Spleen (tissue), 11 donors: ENCODE results near the gene CDH13. TPM values are rescaled to one million over a fixed set of nuclear protein-coding genes. Genes with fewer than 3 reads are reported as not detected.

Experiments
- DNase-seq: peaks from one replicate; pipeline ENCODE4 v3.0.0-alpha.2; 2020
- H3K27ac ChIP-seq, 8 donors: fragments of 200-600 bp; sonication (generic) in 7 of 8; 1 replicate in 4 of 8; 2 replicates in 4 of 8; pipeline versions ENCODE4 v1.5.0 to v1.8.0; 2016 to 2021; ENCODE audit warnings: inconsistent platforms in 4 of 8, mild to moderate bottlenecking in 4 of 8, moderate library complexity in 1 of 8
- H3K27me3 ChIP-seq, 7 donors: fragments of 200-600 bp; sonication (generic) in 6 of 7; replicated peaks in 1 of 7; 1 replicate in 4 of 7; 2 replicates in 3 of 7; pipeline versions ENCODE4 v1.5.0 to v1.8.0; 2016 to 2021; ENCODE audit warnings: inconsistent platforms in 3 of 7, mild to moderate bottlenecking in 1 of 7
- H3K36me3 ChIP-seq, 6 donors: fragments of 200-600 bp; sonication (generic) in 5 of 6; 1 replicate in 4 of 6; 2 replicates in 2 of 6; pipeline versions ENCODE4 v1.5.0 to v1.8.0; 2016 to 2021; ENCODE audit warnings: inconsistent platforms in 2 of 6
- H3K4me1 ChIP-seq, 6 donors: fragments of 200-600 bp; sonication (generic) in 5 of 6; 1 replicate in 3 of 6; 2 replicates in 3 of 6; pipeline versions ENCODE4 v1.5.0 to v1.8.0; 2016 to 2021; ENCODE audit warnings: inconsistent platforms in 3 of 6
- H3K4me3 ChIP-seq, 8 donors: fragments of 200-600 bp; sonication (generic) in 7 of 8; 1 replicate in 4 of 8; 2 replicates in 4 of 8; pipeline versions ENCODE4 v1.5.0 to v1.8.0; 2016 to 2021; ENCODE audit warnings: inconsistent platforms in 4 of 8, mild to moderate bottlenecking in 4 of 8, moderate library complexity in 2 of 8
- H3K9me3 ChIP-seq, 8 donors: fragments of 200-600 bp; sonication (generic) in 7 of 8; 1 replicate in 4 of 8; 2 replicates in 4 of 8; pipeline versions ENCODE4 v1.5.0 to v1.8.0; 2016 to 2021; ENCODE audit warnings: inconsistent platforms in 4 of 8
- POLR2A ChIP-seq, 3 donors: fragments of 450-650 bp; IDR thresholded peaks; one replicate each; pipeline ENCODE4 v1.5.1; 2017; ENCODE audit warnings: antibody characterized with exemption in 3 of 3, mild to moderate bottlenecking in 1 of 3
- POLR2AphosphoS5 ChIP-seq, 3 donors: sonication (generic); formaldehyde crosslinking; IDR thresholded peaks; one replicate each; pipeline ENCODE4 v1.5.1; 2017; ENCODE audit warnings: antibody characterized with exemption in 3 of 3
- WGBS, 5 donors: extraction: QIAGEN DNeasy Blood & Tissue Kit in 3 of 5; methylation state at CpG; one replicate each; pipeline versions ENCODE4 v1.1.5 to v1.1.7; 2013 to 2018; 5-methylcytosine and 5-hydroxymethylcytosine counted together
- intact Hi-C: fragments of 100-400 bp; cut with DNase I; formaldehyde crosslinking; loops from one replicate; pipeline ENCODE4 v1.15.0; 2023; ENCODE audit warnings: low total_unique reads
- polyA plus RNA-seq, 3 donors: library from polyadenylated mRNA; stranded (reverse); fragments of 200-250 nt; gene quantifications; one replicate each; pipeline ENCODE4 v1.2.1, GENCODE V29; 2013
- total RNA-seq, 7 donors: library from RNA; depleted of rRNA in 3 of 7; stranded (reverse); fragments of >200 nt in 3 of 7; fragmentation: NEBNext Ultra II Directional in 4 of 7; extraction: Animal tissue kit (Norgen Biotek cat#: 25700) in 4 of 7; gene quantifications; one replicate each; pipeline versions ENCODE4 v1.1.0 to v1.2.1, GENCODE V29; 2016 to 2021
- TF ChIP-seq, protein P1 (sequence below), 11 experiments: fragments of 200-600 bp in 7 of 11; fragments of 450-650 bp in 4 of 11; sonication (generic) in 4 of 11; IDR thresholded peaks in 8 of 11; conservative IDR thresholded peaks in 3 of 11; 1 replicate in 7 of 11; 2 replicates in 4 of 11; pipeline versions ENCODE4 v1.4.0 to v1.8.0; 2016 to 2021; ENCODE audit warnings: antibody characterized with exemption in 11 of 11, inconsistent platforms in 4 of 11, mild to moderate bottlenecking in 1 of 11
- donor health status: healthy with polysubstance abuse.
- donor health status: DM: no; HTN: no; CAD: no; lungs with moderate emphysema.
- donor health status: DM: no; HTN: no; CAD: no.
- donor health status: Bipolar disorder and iron deficiency.
- donor health status: healthy.
- donor health status: DM: no; HTN: no; CAD: no.
- donor health status: DM: yes; HTN: yes; CAD: no.

The CDH13 gene
- total and polyA plus RNA-seq, 10 donors = 0.13 to 4.6 (median 1.1) TPM

GRCh38 chr16:82793528-82794245 is 166.9 kb downstream of the CDH13 start:
- H3K9me3 ChIP-seq = peaks cover 0 to 3% (median 0%) of the 10 kb centered on the region in 8 donors
- no peaks in the 10 kb centered on the region for H3K27me3 ChIP-seq
- H3K4me3 ChIP-seq = no peak overlapping the region
- intact Hi-C loops = no loop called here
- no peaks in the 10 kb centered on the region for H3K4me1 ChIP-seq
- no peak for DNase-seq
- no peak overlapping the region for H3K27ac ChIP-seq
- no peak for TF ChIP-seq POLR2AphosphoS5 (IDR thresholded peaks at IDR 0.05)
- no peak for TF ChIP-seq POLR2A (IDR thresholded peaks at IDR 0.05)
- TF ChIP-seq, protein P1, sequence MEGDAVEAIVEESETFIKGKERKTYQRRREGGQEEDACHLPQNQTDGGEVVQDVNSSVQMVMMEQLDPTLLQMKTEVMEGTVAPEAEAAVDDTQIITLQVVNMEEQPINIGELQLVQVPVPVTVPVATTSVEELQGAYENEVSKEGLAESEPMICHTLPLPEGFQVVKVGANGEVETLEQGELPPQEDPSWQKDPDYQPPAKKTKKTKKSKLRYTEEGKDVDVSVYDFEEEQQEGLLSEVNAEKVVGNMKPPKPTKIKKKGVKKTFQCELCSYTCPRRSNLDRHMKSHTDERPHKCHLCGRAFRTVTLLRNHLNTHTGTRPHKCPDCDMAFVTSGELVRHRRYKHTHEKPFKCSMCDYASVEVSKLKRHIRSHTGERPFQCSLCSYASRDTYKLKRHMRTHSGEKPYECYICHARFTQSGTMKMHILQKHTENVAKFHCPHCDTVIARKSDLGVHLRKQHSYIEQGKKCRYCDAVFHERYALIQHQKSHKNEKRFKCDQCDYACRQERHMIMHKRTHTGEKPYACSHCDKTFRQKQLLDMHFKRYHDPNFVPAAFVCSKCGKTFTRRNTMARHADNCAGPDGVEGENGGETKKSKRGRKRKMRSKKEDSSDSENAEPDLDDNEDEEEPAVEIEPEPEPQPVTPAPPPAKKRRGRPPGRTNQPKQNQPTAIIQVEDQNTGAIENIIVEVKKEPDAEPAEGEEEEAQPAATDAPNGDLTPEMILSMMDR (IDR thresholded peaks at IDR 0.05 in 8 of 11, conservative IDR thresholded peaks at IDR 0.05 in 3 of 11) = no peak
- H3K36me3 ChIP-seq = no peaks in the 10 kb centered on the region
- 71 to 89% (median 82%) methylated on average over 10 of the region's 10 CpGs for WGBS, 5 donors

GRCh38 chr16:82796047-82796446 is 169.3 kb downstream of the CDH13 start:
- TF ChIP-seq POLR2AphosphoS5 (IDR thresholded peaks at IDR 0.05) = no peak
- TF ChIP-seq, protein P1 (IDR thresholded peaks at IDR 0.05 in 8 of 11, conservative IDR thresholded peaks at IDR 0.05 in 3 of 11) = peak in 3 of 11 experiments; percentile 10 to 32 (median 12)
- TF ChIP-seq POLR2A (IDR thresholded peaks at IDR 0.05) = no peak
- H3K4me3 ChIP-seq = no peak overlapping the region
- H3K4me1 ChIP-seq = no peaks in the 10 kb centered on the region
- no peak overlapping the region for H3K27ac ChIP-seq
- intact Hi-C loops = no loop called here
- peaks cover 0 to 3% (median 0%) of the 10 kb centered on the region in 8 donors for H3K9me3 ChIP-seq
- H3K27me3 ChIP-seq = peaks cover 0 to 4% (median 0%) of the 10 kb centered on the region in 7 donors
- no peak for DNase-seq
- no peaks in the 10 kb centered on the region for H3K36me3 ChIP-seq
- 64 to 75% (median 71%) methylated on average over 3 of the region's 3 CpGs for WGBS, 5 donors

DNA sequence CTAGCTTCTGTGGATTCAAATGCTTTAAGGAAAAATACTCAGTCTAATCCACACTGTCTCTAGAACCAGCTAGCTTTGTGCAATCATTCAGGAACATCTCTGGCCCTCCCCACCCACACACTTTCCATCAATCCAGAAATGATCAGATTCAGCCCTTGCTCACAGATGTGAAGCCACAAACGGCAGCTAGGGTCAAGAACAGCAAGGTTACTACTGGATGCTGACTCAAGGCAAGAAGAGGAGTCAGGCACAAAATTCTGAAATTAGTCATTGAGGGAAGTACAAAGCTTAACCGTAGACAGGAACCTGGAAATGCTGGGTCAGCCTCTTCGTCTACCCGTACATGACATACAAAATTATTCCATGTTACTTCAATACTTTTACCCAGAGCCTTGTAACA is 174.6 kb downstream of the CDH13 start:
- Histone ChIP-seq H3K36me3 (no peaks in the 10 kb centered on the region), H3K4me3 (no peak overlapping the region), H3K27me3 (peaks cover 0 to 4% (median 0%) of the 10 kb centered on the region in 7 donors), H3K4me1 (no peaks in the 10 kb centered on the region), H3K9me3 (no peaks in the 10 kb centered on the region), H3K27ac (no peak overlapping the region)
- WGBS, 5 donors = 48 to 76% (median 66%) methylated on average over 4 of the region's 4 CpGs
- no peak for DNase-seq
- TF ChIP-seq POLR2A (IDR thresholded peaks at IDR 0.05) = no peak
- TF ChIP-seq, protein P1 (IDR thresholded peaks at IDR 0.05 in 8 of 11, conservative IDR thresholded peaks at IDR 0.05 in 3 of 11) = no peak
- no peak for TF ChIP-seq POLR2AphosphoS5 (IDR thresholded peaks at IDR 0.05)
- intact Hi-C loops = no loop called here

GRCh38 chr16:82805866-82806265 is 179.1 kb downstream of the CDH13 start:
- Histone ChIP-seq H3K27me3 (peaks cover 0 to 11% (median 0%) of the 10 kb centered on the region in 7 donors), H3K27ac (no peak overlapping the region), H3K9me3 (no peaks in the 10 kb centered on the region), H3K36me3 (no peaks in the 10 kb centered on the region), H3K4me1 (no peaks in the 10 kb centered on the region), H3K4me3 (no peak overlapping the region)
- TF ChIP-seq, protein P1 (IDR thresholded peaks at IDR 0.05 in 8 of 11, conservative IDR thresholded peaks at IDR 0.05 in 3 of 11) = no peak
- no peak for TF ChIP-seq POLR2A (IDR thresholded peaks at IDR 0.05)
- TF ChIP-seq POLR2AphosphoS5 (IDR thresholded peaks at IDR 0.05) = no peak
- intact Hi-C loops = no loop called here
- no peak for DNase-seq
- WGBS, 5 donors = 91 to 97% (median 96%) methylated on average over 1 of the region's 1 CpG
